Esophagus muscularis mucosa (tissue), 3 donors: Measurements from ENCODE around the gene CDKL5.
A peak's percentile ranks its signal among the peaks of the same experiment; 100 is the strongest.

ENCODE experiments used
- POLR2A ChIP-seq: fragments of 450-650 bp; IDR thresholded peaks from one replicate; pipeline ENCODE4 v1.6.1; 2017; ENCODE audit warnings: antibody characterized with exemption, moderate library complexity, mild to moderate bottlenecking, low read depth
- POLR2AphosphoS5 ChIP-seq, 2 donors: sonication (generic); formaldehyde crosslinking; IDR thresholded peaks; one replicate each; pipeline ENCODE4 v1.6.1; 2017; ENCODE audit warnings: antibody characterized with exemption in 2 of 2
- TF ChIP-seq, protein P1 (sequence below), 3 experiments: fragments of 200-600 bp in 2 of 3; fragments of 450-650 bp in 1 of 3; sonication (generic) in 2 of 3; IDR thresholded peaks; one replicate each; pipeline ENCODE4 v1.5.1; 2017 to 2019; ENCODE audit warnings: antibody characterized with exemption in 3 of 3, mild to moderate bottlenecking in 2 of 3, moderate library complexity in 1 of 3

DNA sequence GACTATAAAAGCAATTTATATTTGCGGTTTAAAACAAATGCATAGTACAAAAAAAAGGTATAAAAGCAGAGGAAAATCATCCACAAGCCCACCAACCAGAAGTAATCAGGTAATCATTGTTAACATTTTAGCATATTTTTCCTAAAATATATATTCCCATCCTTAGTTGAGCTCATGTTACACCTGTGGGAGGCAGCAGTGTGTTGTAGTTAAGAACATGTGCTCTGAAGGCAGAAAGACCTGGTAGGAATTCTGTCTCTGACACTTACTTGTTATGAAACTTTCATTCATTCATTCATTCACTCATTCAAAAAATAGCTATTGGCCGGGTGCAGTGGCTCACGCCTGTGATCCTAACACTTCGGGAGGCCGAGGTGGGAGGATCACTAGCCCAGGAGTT is 15.4 kb upstream of the CDKL5 start:
- TF ChIP-seq POLR2AphosphoS5 (IDR thresholded peaks at IDR 0.05) (no peak), POLR2A (no peak)
- TF ChIP-seq, protein P1, sequence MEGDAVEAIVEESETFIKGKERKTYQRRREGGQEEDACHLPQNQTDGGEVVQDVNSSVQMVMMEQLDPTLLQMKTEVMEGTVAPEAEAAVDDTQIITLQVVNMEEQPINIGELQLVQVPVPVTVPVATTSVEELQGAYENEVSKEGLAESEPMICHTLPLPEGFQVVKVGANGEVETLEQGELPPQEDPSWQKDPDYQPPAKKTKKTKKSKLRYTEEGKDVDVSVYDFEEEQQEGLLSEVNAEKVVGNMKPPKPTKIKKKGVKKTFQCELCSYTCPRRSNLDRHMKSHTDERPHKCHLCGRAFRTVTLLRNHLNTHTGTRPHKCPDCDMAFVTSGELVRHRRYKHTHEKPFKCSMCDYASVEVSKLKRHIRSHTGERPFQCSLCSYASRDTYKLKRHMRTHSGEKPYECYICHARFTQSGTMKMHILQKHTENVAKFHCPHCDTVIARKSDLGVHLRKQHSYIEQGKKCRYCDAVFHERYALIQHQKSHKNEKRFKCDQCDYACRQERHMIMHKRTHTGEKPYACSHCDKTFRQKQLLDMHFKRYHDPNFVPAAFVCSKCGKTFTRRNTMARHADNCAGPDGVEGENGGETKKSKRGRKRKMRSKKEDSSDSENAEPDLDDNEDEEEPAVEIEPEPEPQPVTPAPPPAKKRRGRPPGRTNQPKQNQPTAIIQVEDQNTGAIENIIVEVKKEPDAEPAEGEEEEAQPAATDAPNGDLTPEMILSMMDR (IDR thresholded peaks at IDR 0.05): peak in 1 of 3 experiments; percentile 21
